Measurements from ENCODE around the gene RUFY2. TPM values are rescaled to one million over a fixed set of nuclear protein-coding genes. Genes with fewer than 3 reads are reported as not detected.

The RUFY2 gene
- total RNA-seq, 4 donors from 2014 or later: 8.1 to 25.4 (median 14.0) TPM

DNA sequence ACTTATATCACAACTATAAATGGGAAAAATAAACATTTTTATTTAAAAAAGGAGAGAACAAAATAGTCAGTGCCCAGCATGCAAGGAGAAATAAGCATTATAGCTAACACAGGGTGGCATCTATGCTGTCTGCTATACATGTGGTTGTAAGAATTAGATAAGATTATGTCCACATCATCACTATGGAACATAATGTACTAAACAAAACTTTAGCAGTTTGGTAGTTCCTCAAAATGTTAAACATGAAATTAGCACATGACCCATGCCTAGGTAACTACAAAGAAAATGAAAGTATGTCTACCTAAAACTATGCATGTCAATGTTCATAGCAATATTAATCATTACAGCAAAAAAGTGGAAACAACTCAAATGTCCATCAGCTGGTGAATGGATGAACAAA is 28.7 kb upstream of the RUFY2 start:
- intact Hi-C loops (cut with DNase I): no loop called here
- H3K4me3 ChIP-seq: no peak overlapping the region
- no peaks in the 10 kb centered on the region for H3K36me3 ChIP-seq
- no peaks in the 10 kb centered on the region for H3K4me1 ChIP-seq
- H3K9me3 ChIP-seq: no peaks in the 10 kb centered on the region
- TF ChIP-seq, protein P1, sequence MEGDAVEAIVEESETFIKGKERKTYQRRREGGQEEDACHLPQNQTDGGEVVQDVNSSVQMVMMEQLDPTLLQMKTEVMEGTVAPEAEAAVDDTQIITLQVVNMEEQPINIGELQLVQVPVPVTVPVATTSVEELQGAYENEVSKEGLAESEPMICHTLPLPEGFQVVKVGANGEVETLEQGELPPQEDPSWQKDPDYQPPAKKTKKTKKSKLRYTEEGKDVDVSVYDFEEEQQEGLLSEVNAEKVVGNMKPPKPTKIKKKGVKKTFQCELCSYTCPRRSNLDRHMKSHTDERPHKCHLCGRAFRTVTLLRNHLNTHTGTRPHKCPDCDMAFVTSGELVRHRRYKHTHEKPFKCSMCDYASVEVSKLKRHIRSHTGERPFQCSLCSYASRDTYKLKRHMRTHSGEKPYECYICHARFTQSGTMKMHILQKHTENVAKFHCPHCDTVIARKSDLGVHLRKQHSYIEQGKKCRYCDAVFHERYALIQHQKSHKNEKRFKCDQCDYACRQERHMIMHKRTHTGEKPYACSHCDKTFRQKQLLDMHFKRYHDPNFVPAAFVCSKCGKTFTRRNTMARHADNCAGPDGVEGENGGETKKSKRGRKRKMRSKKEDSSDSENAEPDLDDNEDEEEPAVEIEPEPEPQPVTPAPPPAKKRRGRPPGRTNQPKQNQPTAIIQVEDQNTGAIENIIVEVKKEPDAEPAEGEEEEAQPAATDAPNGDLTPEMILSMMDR (IDR thresholded peaks at IDR 0.05): no peak
- TF ChIP-seq POLR2A (IDR thresholded peaks at IDR 0.05): no peak
- H3K27ac ChIP-seq: no peak overlapping the region
- H3K27me3 ChIP-seq: no peaks in the 10 kb centered on the region
- no peak for DNase-seq

DNA sequence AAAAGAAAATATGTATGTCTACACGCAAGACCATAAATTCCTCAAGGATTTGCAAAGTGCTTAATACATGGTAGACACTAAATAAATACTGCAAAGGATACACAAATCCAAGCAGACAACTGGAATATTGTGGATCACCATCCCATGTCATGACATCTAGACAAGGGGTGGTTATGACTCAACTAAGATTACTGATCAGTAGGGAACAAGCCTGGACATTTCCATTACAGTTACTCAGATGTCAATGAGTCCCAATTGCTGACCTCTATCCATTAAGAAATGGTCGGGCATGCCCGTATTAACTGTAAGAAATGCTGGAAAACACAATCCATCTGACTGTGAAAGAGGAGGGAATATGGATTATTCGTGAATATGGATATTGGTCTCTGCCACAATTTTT is 27.6 kb upstream of the RUFY2 start:
- DNase-seq: no peak
- intact Hi-C loops (cut with DNase I): no loop called here
- H3K4me3 ChIP-seq: no peak overlapping the region
- no peaks in the 10 kb centered on the region for H3K36me3 ChIP-seq
- no peaks in the 10 kb centered on the region for H3K9me3 ChIP-seq
- H3K4me1 ChIP-seq: no peaks in the 10 kb centered on the region
- no peak overlapping the region for H3K27ac ChIP-seq
- 75 to 84% methylated on average over 4 of the region's 4 CpGs for WGBS, 2 donors
- TF ChIP-seq, protein P1 (IDR thresholded peaks at IDR 0.05): no peak
- no peak for TF ChIP-seq POLR2A (IDR thresholded peaks at IDR 0.05)
- H3K27me3 ChIP-seq: no peaks in the 10 kb centered on the region

DNA sequence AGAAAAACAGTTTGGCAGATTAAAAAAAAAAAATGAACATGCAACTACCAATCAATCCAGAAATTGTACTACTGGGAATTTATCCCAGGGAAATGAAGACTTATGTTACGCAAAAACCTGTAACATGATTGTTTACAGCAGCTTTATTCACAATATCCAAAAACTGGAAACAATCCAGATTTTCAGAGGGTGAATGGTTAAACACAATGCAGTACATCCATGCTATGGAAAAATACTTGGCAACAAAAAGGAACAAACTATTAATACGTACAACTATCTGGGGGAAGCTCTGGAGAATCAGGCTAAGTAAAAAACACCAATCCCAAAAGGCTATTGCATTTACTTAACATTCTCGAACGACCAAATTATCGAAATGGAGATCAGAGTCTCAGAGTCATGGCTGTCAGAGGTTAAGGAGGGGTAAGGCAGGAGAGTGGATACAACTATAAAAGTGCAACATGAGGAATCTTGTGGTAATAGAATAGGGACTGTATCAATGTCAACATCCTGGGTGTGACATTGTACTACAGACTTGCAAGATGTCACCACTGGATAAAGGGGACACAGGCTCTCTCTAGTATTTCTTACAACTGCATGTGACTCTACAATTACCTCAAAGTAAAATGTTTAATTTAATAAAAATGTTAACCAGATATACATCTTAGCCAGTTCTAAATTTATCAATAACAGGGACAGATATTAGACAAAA is 21.5 kb upstream of the RUFY2 start:
- H3K36me3 ChIP-seq: peaks cover 0 to 7% (median 0%) of the 10 kb centered on the region in 3 donors
- H3K4me3 ChIP-seq: no peak overlapping the region
- H3K27me3 ChIP-seq: no peaks in the 10 kb centered on the region
- 71 to 78% methylated on average over 5 of the region's 5 CpGs for WGBS, 2 donors
- intact Hi-C loops (cut with DNase I): no loop called here
- no peaks in the 10 kb centered on the region for H3K4me1 ChIP-seq
- no peak overlapping the region for H3K27ac ChIP-seq
- TF ChIP-seq POLR2A (IDR thresholded peaks at IDR 0.05): no peak
- TF ChIP-seq, protein P1 (IDR thresholded peaks at IDR 0.05): no peak
- H3K9me3 ChIP-seq: no peaks in the 10 kb centered on the region
- no peak for DNase-seq

DNA sequence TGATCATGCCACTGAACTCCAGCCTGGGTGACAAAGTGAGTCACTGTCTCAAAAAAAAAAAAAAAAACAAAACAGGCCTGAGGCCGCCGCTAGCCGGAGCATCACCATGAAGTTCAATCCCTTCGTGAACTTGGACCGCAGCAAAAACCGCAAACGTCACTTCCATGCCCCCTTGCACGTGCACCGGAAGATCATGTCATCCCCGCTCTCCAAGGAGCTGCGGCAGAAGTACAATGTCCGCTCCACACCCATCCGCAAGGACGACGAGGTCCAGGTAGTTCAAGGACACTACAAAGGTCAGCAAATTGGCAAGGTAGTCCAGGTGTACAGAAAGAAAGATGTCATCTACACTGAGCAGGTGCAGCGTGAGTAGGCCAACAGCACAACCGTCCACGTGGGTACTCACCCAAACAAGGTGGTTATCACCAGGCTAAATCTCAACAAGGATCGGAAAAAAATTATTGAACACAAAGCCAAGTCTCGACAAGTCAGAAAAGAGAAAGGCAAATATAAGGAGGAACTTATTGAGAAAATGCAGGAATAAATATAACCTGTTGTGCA is 17.5 kb upstream of the RUFY2 start:
- Histone ChIP-seq H3K36me3 (peaks cover 0 to 17% (median 0%) of the 10 kb centered on the region in 3 donors), H3K4me3 (no peak overlapping the region), H3K9me3 (no peaks in the 10 kb centered on the region), H3K4me1 (no peaks in the 10 kb centered on the region), H3K27ac (no peak overlapping the region), H3K27me3 (no peaks in the 10 kb centered on the region)
- TF ChIP-seq, protein P1 (IDR thresholded peaks at IDR 0.05): no peak
- no peak for TF ChIP-seq POLR2A (IDR thresholded peaks at IDR 0.05)
- DNase-seq: no peak
- WGBS, 2 donors: 90 to 93% methylated on average over 20 of the region's 20 CpGs
- intact Hi-C loops (cut with DNase I): no loop called here

DNA sequence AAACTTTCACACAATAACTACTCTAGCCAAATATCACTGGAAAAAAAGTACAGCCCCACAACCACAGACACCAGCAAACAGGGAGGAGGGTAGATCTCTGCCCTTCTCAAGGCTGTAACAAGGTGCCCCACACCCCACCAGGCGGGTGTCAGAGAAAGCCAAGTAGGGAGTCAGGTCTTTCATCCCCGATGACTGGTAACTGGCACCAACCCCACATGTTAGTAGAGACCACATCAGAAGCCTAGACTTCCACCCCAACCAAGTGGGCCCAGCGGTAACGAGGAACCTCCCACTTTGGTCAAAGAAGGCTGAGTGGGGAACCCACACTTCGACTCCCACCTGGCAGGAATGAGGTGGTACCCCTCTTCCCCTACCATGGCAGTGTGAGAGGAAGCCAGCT is 16.4 kb upstream of the RUFY2 start:
- 86 to 96% methylated on average over 3 to 5 of the region's 5 CpGs for WGBS, 2 donors
- TF ChIP-seq POLR2A (IDR thresholded peaks at IDR 0.05): no peak
- TF ChIP-seq, protein P1 (IDR thresholded peaks at IDR 0.05): no peak
- intact Hi-C loops (cut with DNase I): no loop called here

More for the DNA sequence above, 16.4 kb upstream of the RUFY2 start:
- no peaks in the 10 kb centered on the region for H3K27me3 ChIP-seq
- DNase-seq: no peak
- peaks cover 0 to 17% (median 0%) of the 10 kb centered on the region in 3 donors for H3K36me3 ChIP-seq
- H3K4me1 ChIP-seq: no peaks in the 10 kb centered on the region
- H3K4me3 ChIP-seq: no peak overlapping the region
- H3K27ac ChIP-seq: no peak overlapping the region
- no peaks in the 10 kb centered on the region for H3K9me3 ChIP-seq
